AG20443 (cell line): Measurements from ENCODE around the gene CCDC28A.

ENCODE experiments used
- DNase-seq: peaks from one replicate; pipeline ENCODE4 v3.0.0; 2012; ENCODE audit warnings: low spot score, mixed read lengths

The CCDC28A gene

DNA sequence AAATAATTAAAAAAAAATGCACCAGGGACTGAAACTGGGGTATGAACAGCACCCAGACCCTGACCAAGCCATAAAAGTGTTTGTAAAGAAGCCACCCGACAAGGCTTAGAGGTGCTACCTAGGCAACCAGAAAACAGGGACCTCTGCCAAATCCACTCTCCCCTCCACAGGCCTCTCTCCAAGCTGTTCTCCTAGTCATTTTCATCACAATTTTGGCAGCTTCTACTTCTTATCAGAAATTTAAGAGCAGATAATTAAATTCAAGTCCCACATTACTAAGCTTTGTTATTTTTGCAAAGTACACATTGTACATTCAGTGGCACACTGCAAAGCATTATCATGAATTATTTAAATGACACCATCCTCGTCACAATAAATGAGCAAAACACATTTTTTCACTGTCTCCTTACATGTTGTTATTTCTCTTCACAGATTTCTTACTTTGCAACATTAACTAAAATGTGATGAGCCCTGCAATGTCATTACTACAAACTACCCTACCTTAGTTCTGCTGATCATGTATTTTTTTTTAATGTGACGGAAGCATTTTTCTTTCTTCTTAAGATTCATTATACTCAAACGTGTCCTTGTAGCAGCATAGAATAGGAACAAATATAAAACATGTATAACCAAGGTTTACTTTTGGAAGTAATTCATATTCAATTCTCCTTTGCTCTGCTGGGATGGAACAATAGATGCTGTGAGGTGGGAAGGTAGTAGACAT is 60.4 kb downstream of the CCDC28A start:
- DNase-seq, result no peak

DNA sequence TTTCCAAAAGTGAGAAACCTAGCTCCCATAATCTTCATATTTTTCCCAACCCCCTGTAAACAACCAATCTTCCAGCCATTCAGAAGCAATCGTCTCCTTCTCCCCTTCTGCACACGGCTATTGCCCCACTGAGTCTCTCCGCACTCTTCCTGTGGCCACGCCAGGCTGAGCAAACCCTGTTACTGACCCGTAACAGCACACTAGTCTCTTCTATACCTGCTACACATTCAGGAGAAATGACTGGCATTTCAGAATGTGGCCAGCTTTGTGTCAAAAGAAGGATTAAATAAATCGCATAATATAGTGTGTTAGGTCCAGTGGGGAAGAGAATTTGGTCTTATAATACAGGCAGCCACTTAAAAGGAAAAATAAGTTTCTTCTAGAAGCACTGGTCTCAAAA is 63.7 kb downstream of the CCDC28A start:
- no peak for DNase-seq
